Colon (tissue), 2 donors: ENCODE results near the gene TMEM175.

ENCODE experiments used
- FAIRE-seq: peaks from 2 replicates; lab custom pipeline; 2012; peaks lifted over from hg19 to GRCh38; lab: Jason Lieb, UNC
- donor health status: control.
- donor health status: control.

The TMEM175 gene, protein sequence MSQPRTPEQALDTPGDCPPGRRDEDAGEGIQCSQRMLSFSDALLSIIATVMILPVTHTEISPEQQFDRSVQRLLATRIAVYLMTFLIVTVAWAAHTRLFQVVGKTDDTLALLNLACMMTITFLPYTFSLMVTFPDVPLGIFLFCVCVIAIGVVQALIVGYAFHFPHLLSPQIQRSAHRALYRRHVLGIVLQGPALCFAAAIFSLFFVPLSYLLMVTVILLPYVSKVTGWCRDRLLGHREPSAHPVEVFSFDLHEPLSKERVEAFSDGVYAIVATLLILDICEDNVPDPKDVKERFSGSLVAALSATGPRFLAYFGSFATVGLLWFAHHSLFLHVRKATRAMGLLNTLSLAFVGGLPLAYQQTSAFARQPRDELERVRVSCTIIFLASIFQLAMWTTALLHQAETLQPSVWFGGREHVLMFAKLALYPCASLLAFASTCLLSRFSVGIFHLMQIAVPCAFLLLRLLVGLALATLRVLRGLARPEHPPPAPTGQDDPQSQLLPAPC

DNA sequence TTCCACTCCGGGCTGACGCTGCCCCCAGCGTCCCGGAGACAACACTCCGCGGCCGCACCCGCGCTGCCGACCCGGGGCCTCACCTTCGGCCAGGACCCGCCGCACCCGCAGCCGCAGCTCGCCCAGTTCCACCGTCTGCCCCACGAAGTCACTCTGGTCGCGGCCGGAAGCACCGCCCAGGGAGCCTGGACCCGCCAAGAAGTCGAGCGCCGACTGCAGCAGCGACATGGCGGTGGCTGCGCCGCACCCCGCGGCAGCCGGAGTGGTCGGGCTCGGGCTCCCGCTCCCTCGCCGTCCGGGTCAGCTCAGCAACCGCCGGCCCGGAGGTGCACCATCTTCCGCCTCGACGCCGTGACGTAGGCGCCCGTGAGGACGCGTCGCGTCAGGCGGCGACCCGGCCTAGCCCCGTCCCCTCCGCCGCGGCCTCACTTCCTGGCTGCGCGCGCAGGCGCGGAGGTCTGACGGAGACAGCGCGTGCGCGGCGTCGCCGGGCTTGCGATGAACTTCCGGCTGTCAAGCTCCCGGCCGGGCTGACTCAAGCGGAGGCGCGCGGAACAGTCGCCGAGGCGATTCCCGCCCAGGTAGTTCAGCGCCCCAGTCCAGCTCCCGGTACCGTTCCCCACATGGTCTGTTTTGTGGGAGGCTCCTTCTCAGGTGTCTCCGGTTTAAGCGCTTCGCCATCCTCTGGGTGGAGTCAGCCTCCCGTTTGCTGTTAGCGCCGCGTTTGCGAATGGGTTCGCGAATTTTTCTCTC, at the start of gene TMEM175, which contains the start of gene GAK:
TSS of gene TMEM175 (plus strand) at position 501 of the 753 bp plus-strand sequence. CDS start 15,280 bp downstream, outside the sequence.
TSS of gene GAK (minus strand) at position 357 of the 753 bp plus-strand sequence. CDS start at position 228, 129 bp downstream.
- FAIRE-seq: no peak

DNA sequence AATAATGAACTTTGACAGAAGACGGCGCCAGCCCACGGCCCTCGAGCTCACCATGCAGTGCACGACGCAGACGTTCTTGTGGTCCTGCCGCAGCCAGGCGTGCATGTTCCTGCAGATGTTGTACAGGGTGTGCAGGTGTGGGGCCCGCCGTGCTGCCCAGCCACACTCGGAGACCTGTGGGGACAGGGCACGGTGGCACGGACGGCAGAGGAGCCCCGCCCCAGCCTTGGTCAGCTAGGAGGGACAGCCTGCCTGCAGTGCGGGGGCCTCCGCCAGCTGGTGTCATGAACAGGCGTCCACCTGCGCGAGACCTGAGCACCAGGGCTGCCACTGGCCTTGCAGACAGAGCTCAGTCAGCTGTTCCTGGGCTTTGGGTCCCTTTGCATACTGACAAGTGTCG, 49.6 kb upstream of the TMEM175 start:
- no peak for FAIRE-seq

DNA sequence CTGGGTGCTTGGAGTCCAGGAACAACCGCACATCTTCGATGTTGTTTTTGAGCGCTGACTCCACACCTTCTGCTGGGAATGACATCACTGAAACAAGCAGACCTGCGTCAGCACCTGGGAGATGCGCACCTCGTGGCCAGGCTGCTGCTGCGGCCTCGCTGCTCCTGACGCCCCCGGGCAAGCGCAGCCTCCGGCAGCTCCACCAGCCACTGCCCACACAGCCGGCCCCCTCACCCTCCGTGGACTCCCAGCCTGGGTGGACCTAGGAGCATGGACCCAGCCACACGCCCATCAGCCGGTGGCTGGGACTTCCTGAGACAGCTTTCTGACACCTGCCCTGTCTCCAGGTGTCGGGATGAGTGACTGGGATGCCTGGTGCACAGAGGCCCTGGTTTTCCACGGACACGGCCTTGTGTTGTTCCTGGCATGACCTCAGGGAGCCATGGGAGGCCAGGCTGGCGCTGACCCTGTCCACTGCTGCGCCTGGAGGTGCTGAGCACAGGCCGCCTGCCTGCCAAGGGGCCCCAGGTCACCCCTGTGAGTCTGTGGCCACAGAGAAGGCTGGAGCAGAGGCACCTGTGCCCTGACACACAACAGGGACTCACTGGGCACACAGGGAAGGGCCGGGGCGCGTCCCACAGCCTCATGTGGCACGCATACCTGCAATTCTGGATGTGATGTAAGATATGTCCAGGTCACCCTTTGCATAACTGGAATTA, 48.7 kb upstream of the TMEM175 start:
- no peak for FAIRE-seq

DNA sequence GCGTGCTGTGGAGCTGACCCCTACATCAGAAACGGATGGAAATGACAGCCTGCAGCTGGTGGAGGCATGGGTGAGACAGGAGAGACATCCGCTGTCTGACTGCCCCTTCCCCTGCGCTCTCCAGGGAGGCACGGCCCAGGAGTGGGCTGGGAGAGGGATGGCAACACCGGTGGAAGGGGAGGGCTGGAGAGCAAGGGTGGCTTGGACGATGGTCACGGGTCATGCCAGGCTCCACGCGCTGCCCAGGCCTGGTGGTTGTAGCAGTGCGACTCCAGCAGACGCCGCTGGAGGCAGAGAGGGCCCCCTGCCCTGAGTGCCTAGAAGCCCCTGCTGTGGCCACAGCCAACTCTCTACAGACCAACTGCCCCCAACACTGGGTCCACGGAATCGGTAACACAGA, 48.0 kb upstream of the TMEM175 start:
- no peak for FAIRE-seq

DNA sequence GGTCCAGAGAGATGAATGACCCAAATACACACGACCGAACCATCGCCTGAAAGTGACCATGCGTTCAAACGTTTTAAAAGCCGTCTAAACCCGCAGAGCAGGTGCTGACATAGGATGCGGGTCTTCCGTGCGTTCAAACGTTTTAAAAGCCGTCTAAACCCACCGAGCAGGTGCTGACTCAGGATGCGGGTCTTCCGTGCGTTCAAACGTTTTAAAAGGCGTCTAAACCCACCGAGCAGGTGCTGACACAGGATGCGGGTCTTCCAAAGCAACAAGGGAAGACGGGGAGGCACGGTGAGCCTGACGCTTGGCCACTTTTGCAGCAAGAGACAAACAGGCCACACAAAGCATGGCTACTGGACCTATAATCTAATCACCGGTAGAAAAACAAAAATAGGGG, 47.4 kb upstream of the TMEM175 start:
- FAIRE-seq: no peak

DNA sequence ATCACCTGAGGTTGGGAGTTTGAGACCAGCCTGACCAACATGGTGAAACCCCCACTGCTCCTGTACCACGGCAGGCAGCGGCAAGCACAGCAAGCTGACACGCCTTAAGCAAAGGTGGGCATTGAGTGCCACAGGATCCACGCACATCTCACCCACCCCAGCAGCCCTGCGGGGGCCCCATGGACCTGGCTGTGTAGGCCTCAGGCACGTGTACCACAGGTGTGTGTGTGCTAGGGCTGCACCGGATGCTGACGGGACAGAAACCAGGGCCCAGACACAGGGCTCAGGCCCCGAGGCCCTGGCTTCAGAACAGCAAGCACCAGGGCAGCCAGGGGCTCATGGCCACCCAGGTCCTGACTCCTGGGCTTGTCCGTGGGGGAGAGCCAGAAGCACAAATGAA, 46.9 kb upstream of the TMEM175 start:
- no peak for FAIRE-seq

DNA sequence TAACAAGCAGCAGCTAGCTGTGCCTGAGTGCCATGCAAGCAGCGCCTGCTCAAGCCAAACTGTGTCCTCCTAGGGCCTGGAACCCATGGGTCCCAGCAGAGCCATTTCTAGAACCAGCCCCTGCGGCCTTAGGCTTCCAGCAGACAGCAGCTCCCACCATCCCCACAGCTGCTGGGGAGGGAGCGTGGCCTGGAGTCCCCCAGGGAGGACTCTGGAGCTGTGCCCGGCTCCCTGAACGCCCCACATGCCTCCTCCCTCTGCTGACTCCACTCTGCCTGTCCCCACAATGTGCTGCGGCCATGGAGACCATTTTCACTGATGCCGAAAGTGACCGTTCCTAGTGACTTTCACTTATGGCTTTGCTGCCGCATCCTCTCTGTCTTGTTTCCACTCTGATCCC, 46.0 kb upstream of the TMEM175 start:
- no peak for FAIRE-seq

DNA sequence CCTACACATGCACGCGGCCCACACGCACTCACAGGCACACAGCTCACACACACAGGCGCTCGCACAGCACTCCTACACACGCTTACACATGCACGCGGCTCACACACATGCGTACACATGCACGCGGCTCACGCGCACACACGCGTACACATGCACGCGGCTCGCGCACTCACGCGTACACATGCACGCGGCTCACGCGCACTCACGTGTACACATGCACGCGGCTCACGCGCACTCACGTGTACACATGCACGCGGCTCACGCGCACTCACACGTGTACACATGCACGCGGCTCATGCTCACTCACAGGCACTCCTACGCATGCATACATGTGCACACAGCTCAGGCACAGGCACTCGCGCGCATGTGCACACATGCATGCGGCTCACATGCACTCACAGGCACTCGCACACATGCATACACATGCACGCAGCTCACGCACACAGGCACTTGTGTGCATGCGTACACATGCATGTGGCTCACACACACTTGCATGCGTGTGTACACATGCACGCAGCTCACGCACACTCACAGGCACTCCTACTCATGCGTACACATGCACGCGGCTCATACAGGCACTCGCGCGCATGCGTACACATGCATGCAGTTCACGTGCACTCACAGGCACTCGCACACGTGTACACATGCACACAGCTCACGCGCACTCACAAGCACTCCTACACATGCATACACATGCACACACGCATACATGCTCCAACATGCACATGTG, 45.1 kb upstream of the TMEM175 start:
- FAIRE-seq: no peak

DNA sequence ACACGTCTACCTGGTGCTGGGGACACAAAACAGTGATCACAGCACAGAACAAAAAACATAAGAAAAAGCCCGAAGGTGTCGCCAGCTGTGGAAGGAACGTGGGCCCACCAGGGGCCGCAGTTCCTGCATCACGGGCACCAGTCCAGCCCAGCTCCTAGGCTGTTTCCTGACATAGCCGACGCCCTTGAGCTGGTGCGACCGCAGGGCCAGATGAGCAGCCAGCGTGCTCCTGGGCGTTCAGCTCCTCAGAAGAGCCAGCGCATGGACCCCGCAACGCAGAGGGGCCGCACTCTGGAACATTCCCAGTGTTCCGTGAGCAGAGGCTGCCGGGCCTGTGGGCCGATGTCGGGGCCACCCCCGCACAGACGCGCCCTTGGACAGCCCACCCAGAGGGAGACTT, 44.2 kb upstream of the TMEM175 start:
- no peak for FAIRE-seq

DNA sequence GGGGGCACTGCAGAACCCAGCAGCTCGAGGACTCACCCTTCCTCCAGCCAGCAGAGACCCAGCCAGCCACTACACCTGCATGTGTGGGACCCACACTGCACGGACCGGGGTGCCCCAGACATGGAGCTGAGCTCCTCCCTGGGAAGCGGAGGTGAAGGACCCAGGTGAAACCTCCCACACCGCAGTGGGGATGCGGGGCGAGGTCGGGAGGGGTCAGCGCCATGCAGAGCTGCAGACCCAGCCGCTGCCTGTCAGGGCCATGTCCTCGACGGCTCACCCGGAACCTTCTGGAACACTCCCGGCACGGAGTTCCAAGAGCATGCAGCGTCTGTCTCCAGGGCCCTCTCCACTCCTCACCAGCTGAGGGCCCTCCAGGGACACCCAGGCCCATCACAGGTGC, 42.7 kb upstream of the TMEM175 start:
- FAIRE-seq: no peak

DNA sequence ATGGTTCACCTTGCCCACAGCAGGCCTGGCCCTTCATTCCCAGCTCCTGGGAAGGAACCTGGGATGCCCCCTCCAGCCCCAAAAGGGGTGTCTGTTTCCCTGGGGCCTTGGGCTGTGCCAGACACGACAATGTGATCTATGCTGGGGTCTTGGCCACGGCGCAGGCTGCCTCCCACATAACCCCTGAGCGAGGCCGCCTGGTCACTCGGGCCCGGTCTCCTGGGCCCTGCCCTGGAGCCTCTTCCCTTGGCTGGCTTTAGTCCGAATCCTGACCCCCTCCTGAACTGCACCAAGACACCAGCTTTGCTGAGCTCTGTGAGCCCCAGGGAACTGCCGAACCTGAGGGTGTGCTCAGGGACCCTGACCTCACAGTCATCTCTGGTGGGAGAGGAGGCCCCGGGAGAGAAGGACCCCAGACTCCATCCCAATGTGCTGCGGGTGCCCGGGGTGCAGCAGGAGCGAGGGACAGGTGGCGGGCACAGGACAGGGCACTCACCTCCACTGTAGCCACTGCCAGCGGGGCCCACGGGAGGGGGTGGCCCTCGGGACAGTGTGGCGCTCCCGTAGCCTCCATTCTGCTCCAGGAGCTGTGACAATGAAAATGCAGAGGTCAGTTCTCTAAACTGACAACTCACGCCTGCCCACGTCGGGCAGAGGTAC, 42.1 kb upstream of the TMEM175 start:
- no peak for FAIRE-seq

DNA sequence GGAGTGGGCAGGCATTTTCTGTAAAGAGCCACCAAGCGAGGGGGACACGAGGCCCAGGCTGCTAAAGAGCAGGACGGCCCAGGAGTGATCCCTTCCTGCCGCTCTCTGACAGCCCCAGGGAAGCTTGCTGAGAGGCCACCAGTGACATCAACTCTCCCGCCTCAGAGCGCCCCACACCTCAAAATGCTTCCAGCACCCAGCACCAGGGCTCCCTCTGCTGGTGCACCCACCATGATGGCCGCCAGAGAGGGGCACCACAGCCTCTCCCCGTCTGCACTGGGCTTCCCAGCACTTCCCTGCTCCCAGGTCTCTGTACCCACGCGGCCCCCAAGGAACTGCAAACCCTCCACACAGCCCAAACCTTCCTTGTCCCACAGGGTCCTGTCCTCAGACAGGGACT, 40.5 kb upstream of the TMEM175 start:
- FAIRE-seq: no peak

DNA sequence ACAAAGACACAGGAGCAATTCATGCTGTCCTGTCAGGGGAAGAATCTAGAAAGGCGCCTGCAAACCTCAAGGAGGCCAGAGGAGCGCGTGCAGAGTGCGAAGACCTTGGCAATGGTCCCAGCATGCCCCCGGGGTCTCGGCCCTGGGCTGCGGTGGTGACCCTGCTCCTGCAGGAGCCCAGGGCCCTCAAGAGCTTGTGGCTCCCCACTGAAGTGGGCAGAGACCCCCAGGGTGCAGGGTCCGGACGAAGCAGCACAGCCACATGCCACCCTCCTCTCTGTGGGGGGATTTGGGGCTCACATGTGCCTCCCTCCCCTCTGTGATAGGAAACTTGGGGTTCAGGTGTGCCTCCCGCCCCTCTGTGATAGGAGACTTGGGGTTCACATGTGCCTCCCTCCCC, 39.5 kb upstream of the TMEM175 start:
- FAIRE-seq: no peak

DNA sequence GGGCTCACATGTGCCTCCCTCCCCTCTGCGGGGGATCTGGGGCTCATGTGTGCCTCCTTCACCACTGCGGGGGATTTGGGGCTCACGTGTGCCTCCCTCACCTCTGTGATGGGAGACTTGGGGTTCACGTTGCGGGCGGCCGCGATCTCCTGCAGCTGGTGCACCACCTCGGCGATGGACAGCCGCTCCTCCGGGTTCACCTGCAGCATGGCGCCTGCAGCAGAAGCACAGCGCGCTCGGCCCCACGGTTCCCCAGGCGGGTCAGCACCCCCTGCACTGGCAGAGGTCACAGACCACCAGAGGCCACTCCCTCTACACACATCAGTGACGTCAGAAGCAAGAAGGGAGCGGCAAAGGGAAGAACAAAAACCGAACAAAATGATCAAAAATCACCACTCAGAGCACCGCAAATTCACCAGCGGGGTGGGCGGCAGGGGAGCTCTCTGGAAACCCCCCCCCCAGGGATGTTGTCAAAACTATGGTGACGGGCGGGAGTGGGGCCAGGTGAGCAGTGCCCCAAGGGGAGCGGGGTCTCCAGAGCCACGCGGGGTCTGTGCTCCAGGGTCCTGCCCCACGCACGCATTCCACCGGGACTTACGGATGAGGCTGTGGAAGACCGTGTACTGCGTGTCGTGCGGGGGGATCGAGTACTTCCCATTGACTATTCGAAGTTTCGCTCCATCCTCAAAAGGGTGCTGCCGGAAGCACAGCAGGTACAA, 38.8 kb upstream of the TMEM175 start:
- no peak for FAIRE-seq

DNA sequence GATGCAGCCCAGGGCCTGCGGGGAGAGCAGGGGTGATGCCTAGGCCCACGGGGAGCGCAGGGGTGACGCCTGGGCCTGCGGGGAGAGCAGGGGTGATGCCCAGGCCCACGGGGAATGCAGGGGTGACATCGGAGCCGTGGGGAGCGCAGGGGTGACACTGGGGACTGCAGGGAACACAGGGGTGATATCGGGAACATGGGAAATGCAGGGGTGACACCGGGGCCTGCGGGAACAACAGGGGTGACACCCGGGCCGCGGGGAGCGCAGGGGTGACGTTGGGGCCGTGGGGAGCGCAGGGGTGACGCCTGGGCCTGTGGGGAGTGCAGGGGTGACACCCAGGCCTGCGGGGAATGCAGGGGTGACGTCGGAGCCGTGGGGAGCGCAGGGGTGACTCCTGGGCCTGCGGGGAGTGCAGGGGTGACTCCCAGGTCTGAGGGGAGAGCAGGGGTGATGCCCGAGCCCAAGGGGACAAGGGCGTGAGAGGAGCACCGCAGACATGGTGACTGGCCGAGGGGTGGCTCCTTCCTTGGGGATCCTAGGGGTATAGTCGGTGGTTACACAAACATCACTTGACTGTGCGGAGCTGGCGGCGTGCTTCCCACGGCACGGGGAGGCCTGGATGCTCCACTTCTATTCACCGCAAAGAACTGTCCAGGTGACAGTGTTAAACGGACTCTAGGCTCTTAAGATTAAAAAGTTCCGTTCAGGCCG, 38.1 kb upstream of the TMEM175 start:
- FAIRE-seq: no peak

DNA sequence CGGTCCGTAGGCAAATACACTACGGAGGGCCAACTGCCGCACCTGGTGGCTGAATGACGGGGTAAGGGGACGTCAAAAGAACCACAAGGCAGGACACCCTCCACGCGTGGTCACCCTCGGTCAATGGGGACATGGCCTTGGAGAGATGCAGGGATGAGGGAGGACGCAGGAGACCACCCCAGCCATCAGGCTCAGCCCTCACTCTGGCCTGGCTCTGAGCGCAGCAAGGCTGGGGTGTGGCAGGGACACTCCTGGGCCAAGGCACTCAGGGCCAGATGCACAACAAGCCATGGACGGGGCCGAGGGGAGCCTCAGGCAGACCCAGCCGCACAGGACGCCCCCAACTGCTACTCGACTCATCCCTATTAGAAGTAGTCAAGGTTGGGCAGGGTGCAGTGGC, 36.7 kb upstream of the TMEM175 start:
- no peak for FAIRE-seq

DNA sequence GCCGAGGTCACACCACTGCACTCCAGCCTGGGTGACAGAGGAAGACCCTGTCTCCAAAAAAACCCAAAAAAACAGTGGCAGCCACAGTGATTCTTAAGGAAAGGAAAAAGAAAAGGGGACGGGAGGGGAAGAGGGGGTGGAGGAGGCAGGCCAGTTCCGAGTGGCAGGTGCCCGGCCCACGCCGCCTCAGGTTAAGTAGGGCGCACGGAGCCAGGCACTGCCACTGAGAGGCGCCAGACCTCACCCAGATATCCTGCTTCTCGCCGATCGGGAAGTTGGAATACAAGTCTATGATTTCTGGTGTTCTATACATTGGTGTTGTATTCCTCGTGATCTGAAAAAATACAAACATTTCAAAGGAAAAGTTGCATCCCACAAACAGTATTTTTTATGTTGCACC, 36.0 kb upstream of the TMEM175 start:
- FAIRE-seq: no peak

DNA sequence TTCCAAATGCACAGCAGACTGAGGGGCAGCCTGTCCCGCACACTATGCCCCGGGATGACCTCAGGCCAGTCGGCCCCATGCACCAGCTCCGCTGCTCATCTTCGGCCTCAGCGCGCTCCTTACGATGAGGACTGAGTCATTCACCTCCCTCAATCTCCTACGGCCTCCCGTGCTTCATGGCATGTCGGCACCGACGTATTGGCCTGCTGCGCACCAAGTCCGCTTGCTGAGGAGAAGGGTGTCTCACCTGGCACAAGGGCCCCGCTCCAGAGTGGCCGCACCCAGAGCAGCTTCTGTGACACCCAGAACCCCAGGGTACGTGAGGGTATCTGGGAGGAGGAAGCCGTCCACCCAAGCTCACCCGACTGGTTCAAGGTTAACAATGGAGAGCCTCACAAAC, 35.6 kb upstream of the TMEM175 start:
- FAIRE-seq: no peak

DNA sequence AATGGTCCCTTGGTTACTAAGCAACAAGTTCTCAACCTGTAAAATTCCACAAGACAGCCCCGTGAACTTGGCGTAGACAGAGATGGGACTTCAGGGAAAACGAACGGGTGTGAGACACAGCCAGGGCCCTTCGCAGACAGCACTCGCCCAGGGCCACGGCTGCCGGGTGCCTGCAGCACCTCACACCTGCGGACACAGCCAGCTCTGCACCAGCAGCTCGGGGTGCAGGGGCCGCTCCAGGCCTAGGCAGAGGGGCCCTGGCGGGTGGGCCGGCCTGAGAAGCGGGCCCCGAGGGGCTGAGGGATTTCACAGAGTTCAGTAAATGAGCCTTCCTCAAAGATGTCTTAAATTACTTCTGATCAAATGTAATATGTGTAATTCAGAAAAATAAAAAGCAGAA, 34.1 kb upstream of the TMEM175 start:
- FAIRE-seq: no peak
